Type B pancreatic cell (in vitro differentiated cells): ENCODE measurements around the gene KRTAP10-4. TPM values are rescaled to one million over a fixed set of nuclear protein-coding genes. Genes with fewer than 3 reads are reported as not detected.
"Not testable (repeated sequence)": the region's sequence is repeated elsewhere in the genome, so short reads cannot be mapped to it uniquely, and the experiment has no call there.

Experiments
- DNase-seq: peaks from one replicate; pipeline ENCODE4 v3.0.0; 2021; ENCODE audit warnings: mixed read lengths; ENCODE audit not compliant: unreplicated experiment; ENCODE audit errors: extremely low spot score
- H3K27ac Mint-ChIP-seq: 2 replicates; pipeline ENCODE4 v1.8.0; 2021; ENCODE audit warnings: mild to moderate bottlenecking, mixed read lengths
- H3K27me3 Mint-ChIP-seq: 2 replicates; pipeline ENCODE4 v1.8.0; 2021; ENCODE audit warnings: mixed read lengths
- H3K36me3 Mint-ChIP-seq: 2 replicates; pipeline ENCODE4 v1.8.0; 2021; ENCODE audit warnings: mixed read lengths
- H3K4me1 Mint-ChIP-seq: one replicate; pipeline ENCODE4 v1.8.0; 2021; ENCODE audit warnings: mixed read lengths; ENCODE audit not compliant: unreplicated experiment
- H3K4me3 Mint-ChIP-seq: 2 replicates; pipeline ENCODE4 v1.8.0; 2021; ENCODE audit warnings: mild to moderate bottlenecking, mixed read lengths
- H3K9me3 Mint-ChIP-seq: 2 replicates; pipeline ENCODE4 v1.8.0; 2021; ENCODE audit warnings: mixed read lengths
- total RNA-seq: library from RNA; stranded (reverse); gene quantifications from 2 replicates; pipeline ENCODE4 v1.2.1, GENCODE V29; 2021; ENCODE audit warnings: low replicate concordance
- TF ChIP-seq, protein P1 (sequence below): fragments of 200-600 bp; sonication (generic); conservative IDR thresholded peaks from 2 replicates; pipeline ENCODE4 v1.5.0; 2021; ENCODE audit warnings: antibody characterized with exemption, mild to moderate bottlenecking

Gene KRTAP10-4
- total RNA-seq, 1 donor from 2014 or later, result not detected

DNA sequence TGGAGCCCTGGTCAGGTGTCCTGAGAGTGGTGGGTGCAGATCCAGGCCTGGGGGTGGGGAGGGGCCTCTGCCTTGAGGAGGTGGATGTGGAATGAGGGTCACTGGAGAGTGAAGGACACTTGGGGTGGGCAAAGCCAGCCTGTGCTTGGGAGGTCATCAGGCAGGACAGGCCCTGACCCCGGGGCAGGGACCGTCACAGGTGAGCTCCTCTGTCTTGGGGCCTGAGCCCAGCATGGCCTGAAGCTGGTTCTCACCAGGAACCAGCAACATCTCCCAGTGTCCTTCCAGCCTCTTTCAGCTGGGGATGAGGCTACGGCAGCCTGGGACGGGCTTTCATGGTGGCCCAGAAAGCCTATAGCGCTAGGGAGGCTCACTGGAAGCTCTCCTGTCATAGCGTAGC, 21.4 kb upstream of the KRTAP10-4 start:
- no peaks in the 10 kb centered on the region for H3K27me3 Mint-ChIP-seq
- H3K4me1 Mint-ChIP-seq, result peaks cover 20% of the 10 kb centered on the region
- no peak overlapping the region for H3K27ac Mint-ChIP-seq
- no peak overlapping the region for H3K4me3 Mint-ChIP-seq
- peaks cover under 1% of the 10 kb centered on the region for H3K36me3 Mint-ChIP-seq
- peaks cover 2% of the 10 kb centered on the region for H3K9me3 Mint-ChIP-seq
- TF ChIP-seq, protein P1, sequence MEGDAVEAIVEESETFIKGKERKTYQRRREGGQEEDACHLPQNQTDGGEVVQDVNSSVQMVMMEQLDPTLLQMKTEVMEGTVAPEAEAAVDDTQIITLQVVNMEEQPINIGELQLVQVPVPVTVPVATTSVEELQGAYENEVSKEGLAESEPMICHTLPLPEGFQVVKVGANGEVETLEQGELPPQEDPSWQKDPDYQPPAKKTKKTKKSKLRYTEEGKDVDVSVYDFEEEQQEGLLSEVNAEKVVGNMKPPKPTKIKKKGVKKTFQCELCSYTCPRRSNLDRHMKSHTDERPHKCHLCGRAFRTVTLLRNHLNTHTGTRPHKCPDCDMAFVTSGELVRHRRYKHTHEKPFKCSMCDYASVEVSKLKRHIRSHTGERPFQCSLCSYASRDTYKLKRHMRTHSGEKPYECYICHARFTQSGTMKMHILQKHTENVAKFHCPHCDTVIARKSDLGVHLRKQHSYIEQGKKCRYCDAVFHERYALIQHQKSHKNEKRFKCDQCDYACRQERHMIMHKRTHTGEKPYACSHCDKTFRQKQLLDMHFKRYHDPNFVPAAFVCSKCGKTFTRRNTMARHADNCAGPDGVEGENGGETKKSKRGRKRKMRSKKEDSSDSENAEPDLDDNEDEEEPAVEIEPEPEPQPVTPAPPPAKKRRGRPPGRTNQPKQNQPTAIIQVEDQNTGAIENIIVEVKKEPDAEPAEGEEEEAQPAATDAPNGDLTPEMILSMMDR, result no peak
- no peak for DNase-seq

- Mint-ChIP-seq H3K36me3 (no peaks in the 10 kb centered on the region), H3K4me3 (no peak overlapping the region), H3K9me3 (no peaks in the 10 kb centered on the region), H3K4me1 (peaks cover 20% of the 10 kb centered on the region), H3K27me3 (no peaks in the 10 kb centered on the region), H3K27ac (no peak overlapping the region)
- TF ChIP-seq, protein P1, result no peak
- no peak for DNase-seq
Measured at GRCh38 chr21:44552681-44553080, 20.8 kb upstream of the KRTAP10-4 start.

DNA sequence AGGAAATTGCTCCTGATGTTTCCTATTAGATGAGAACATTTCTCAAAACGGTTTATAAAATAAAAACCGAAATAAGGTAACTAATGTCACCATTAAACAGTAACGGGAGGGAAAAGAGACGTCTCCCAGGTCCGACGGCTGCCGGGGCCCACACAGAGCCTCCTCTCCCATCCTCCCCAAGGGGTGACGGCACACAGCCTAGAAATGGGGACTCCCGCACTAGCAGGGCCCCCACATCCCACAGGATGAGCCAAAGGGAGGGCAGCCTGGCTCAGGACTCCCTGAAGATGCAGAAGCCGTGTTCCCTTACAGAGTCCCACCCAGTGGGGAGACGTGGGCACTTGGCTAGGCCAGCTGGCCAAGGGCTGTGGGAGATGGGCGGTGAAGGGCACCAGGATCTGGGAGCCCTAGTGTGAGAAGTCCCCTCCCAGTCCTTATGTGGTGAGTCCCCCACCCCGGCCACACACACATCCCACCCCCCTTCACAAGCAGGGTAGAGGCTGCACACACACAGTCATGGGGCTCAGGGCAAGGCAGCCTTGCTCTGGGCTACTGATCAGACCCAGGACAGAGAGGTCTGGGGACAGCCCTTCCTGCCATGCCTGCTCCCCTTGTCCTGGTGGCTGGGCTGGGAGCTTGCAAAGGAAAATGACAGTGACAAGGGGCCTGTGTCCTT, 18.2 kb upstream of the KRTAP10-4 start:
- H3K27ac Mint-ChIP-seq, result no peak overlapping the region
- TF ChIP-seq, protein P1, result no peak

GRCh38 chr21:44556879-44557278, 16.6 kb upstream of the KRTAP10-4 start:
- peaks cover 8% of the 10 kb centered on the region for H3K27me3 Mint-ChIP-seq
- H3K4me3 Mint-ChIP-seq, result no peak overlapping the region
- no peaks in the 10 kb centered on the region for H3K4me1 Mint-ChIP-seq
- DNase-seq, result no peak
- TF ChIP-seq, protein P1, result no peak
- no peak overlapping the region for H3K27ac Mint-ChIP-seq
- H3K36me3 Mint-ChIP-seq, result no peaks in the 10 kb centered on the region
- no peaks in the 10 kb centered on the region for H3K9me3 Mint-ChIP-seq

More for the DNA sequence above, 18.2 kb upstream of the KRTAP10-4 start:
- Mint-ChIP-seq H3K9me3 (no peaks in the 10 kb centered on the region), H3K36me3 (no peaks in the 10 kb centered on the region), H3K4me1 (peaks cover 5% of the 10 kb centered on the region), H3K27me3 (peaks cover 4% of the 10 kb centered on the region), H3K4me3 (no peak overlapping the region)
- DNase-seq, result no peak

DNA sequence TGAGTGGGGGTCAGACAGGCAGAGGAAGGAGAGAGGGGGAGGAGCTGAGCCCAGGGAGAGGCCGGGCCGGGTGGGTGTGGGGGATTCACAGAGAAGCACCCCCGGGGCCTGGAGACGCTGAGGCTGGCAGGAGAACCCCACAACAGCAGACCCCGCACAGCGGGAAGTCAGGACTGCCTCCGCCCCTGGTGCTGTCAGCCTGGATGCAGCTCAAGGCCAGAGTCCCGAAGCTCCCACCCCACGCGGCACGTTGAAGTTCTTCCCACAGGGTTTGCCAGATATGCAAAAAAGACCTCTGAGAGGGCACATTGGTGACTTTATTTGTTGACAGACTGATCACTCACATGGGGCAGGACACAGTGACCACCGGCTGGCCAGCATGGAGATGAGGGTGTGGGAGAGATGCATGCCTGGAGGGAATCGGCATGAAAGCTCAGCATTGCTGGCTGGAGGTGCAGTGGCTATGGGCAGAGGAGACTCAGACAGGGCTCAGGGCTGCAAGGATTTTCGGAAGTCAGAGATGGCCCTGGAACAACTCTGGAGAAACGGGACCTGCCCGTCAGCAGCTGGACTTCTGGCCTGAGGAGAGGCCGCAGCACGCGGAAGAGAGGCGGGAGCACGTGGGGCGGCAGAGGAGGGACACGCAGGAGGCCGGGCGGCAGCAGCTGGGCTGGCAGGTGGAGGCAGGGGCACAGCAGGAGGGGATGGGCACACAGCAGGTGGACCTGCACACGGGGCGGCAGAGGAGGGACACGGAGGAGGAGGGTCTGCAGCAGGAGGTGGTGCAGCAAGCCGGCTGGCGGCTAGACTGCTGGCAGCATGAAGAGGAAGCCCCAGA, 15.8 kb upstream of the KRTAP10-4 start:
- DNase-seq, result no peak
- Mint-ChIP-seq H3K36me3 (no peaks in the 10 kb centered on the region), H3K4me1 (no peaks in the 10 kb centered on the region)

GRCh38 chr21:44558329-44558675, 15.2 kb upstream of the KRTAP10-4 start:
- H3K27ac Mint-ChIP-seq, DNase-seq, H3K4me3 Mint-ChIP-seq, H3K36me3 Mint-ChIP-seq, H3K4me1 Mint-ChIP-seq, H3K9me3 Mint-ChIP-seq: not testable (repeated sequence)
- H3K27me3 Mint-ChIP-seq, result peaks cover 10% of the 10 kb centered on the region

More for the DNA sequence above, 15.8 kb upstream of the KRTAP10-4 start:
- Mint-ChIP-seq H3K27me3 (peaks cover 10% of the 10 kb centered on the region), H3K9me3 (no peaks in the 10 kb centered on the region), H3K4me3 (no peak overlapping the region), H3K27ac (no peak overlapping the region)
- TF ChIP-seq, protein P1, result no peak
